B cell (primary cell): ENCODE data around the gene TNFRSF9.

Experiments used
- CTCF ChIP-seq: fragments of 200-600 bp; IDR thresholded peaks from one replicate; pipeline ENCODE4 v1.8.0; 2022; ENCODE audit warnings: antibody characterized with exemption, mild to moderate bottlenecking
- EZH2 ChIP-seq: IDR thresholded peaks from 2 replicates; pipeline ENCODE4 v1.6.1; 2012; ENCODE audit warnings: borderline replicate concordance, low read depth, mild to moderate bottlenecking, moderate library complexity, low read length; ENCODE audit not compliant: insufficient read depth, poor library complexity, severe bottlenecking

- TF ChIP-seq CTCF (no peak), EZH2 (no peak)
These were observed 15.8 kb upstream of the TNFRSF9 start for GRCh38 chr1:7956218-7957032.
